Suprapubic skin (tissue), 4 donors: ENCODE measurements around the gene SLC2A10. TPM values are rescaled to one million over a fixed set of nuclear protein-coding genes. Genes with fewer than 3 reads are reported as not detected.

Source experiments
- DNase-seq, 2 donors: peaks; one replicate each; pipeline ENCODE4 v3.0.0-alpha.2; 2019; ENCODE audit warnings: low spot score in 2 of 2
- H3K27ac ChIP-seq: fragments of 200-600 bp; sonication (generic); one replicate; pipeline ENCODE4 v1.5.1; 2019
- H3K27me3 ChIP-seq: fragments of 200-600 bp; sonication (generic); one replicate; pipeline ENCODE4 v1.5.1; 2019
- H3K36me3 ChIP-seq: fragments of 200-600 bp; sonication (generic); one replicate; pipeline ENCODE4 v1.5.1; 2019
- H3K4me1 ChIP-seq: fragments of 200-600 bp; sonication (generic); one replicate; pipeline ENCODE4 v1.5.1; 2019
- H3K4me3 ChIP-seq: fragments of 200-600 bp; sonication (generic); one replicate; pipeline ENCODE4 v1.5.1; 2019; ENCODE audit warnings: mild to moderate bottlenecking
- H3K9me3 ChIP-seq: fragments of 200-600 bp; sonication (generic); one replicate; pipeline ENCODE4 v1.5.1; 2019
- CTCF ChIP-seq, 2 donors: fragments of 200-600 bp in 1 of 2; fragments of 450-650 bp in 1 of 2; sonication (generic) in 1 of 2; IDR thresholded peaks; one replicate each; pipeline ENCODE4 v1.5.1; 2016 to 2019; ENCODE audit warnings: antibody characterized with exemption in 2 of 2, mild to moderate bottlenecking in 1 of 2, moderate library complexity in 1 of 2
- EP300 ChIP-seq: sonication (generic); formaldehyde crosslinking; IDR thresholded peaks from one replicate; pipeline ENCODE4 v1.6.1; 2017; ENCODE audit warnings: antibody characterized with exemption
- POLR2A ChIP-seq, 2 donors: fragments of 450-650 bp; IDR thresholded peaks; one replicate each; pipeline ENCODE4 v1.6.1; 2017; ENCODE audit warnings: antibody characterized with exemption in 2 of 2, mild to moderate bottlenecking in 2 of 2, moderate library complexity in 2 of 2
- POLR2AphosphoS5 ChIP-seq, 3 donors: sonication (generic); formaldehyde crosslinking; IDR thresholded peaks; one replicate each; pipeline ENCODE4 v1.6.1; 2017; ENCODE audit warnings: antibody characterized with exemption in 3 of 3
- WGBS: methylation state at CpG from one replicate; pipeline ENCODE4 v1.1.5; 2018; 5-methylcytosine and 5-hydroxymethylcytosine counted together
- total RNA-seq, 4 donors: library from RNA; depleted of rRNA; stranded (reverse); fragments of >200 nt; gene quantifications; one replicate each; pipeline ENCODE4 v1.1.0, GENCODE V29; 2016

The SLC2A10 gene
- total RNA-seq, 4 donors from 2014 or later = 2.6 to 8.1 (median 5.5) TPM

- WGBS = 24% methylated on average over 8 of the region's 8 CpGs
- H3K4me3 ChIP-seq = peak overlapping the region; percentile 37
- TF ChIP-seq POLR2AphosphoS5 (IDR thresholded peaks at IDR 0.05) (no peak), POLR2A (IDR thresholded peaks at IDR 0.05) (no peak), EP300 (no peak), CTCF (IDR thresholded peaks at IDR 0.05) (no peak)
These were observed 25.8 kb upstream of the SLC2A10 start for GRCh38 chr20:46683668-46683938.

GRCh38 chr20:46683939-46684750 lies 25.3 kb upstream of the SLC2A10 start:
- peak overlapping the region; percentile 83 for H3K27ac ChIP-seq
- no peaks in the 10 kb centered on the region for H3K9me3 ChIP-seq
- DNase-seq = peak in 1 of 2 donors; percentile 72
- H3K36me3 ChIP-seq = peaks cover 10% of the 10 kb centered on the region
- no peaks in the 10 kb centered on the region for H3K27me3 ChIP-seq
- peak overlapping the region; percentile 37 for H3K4me3 ChIP-seq
- WGBS = 20% methylated on average over 23 of the region's 23 CpGs
- TF ChIP-seq EP300 = no peak
- H3K4me1 ChIP-seq = peaks cover 46% of the 10 kb centered on the region

More at GRCh38 chr20:46683668-46683938, 25.8 kb upstream of the SLC2A10 start:
- Histone ChIP-seq H3K4me1 (peaks cover 45% of the 10 kb centered on the region), H3K9me3 (no peaks in the 10 kb centered on the region), H3K27ac (peak overlapping the region; percentile 83), H3K36me3 (peaks cover 10% of the 10 kb centered on the region), H3K27me3 (no peaks in the 10 kb centered on the region)
- DNase-seq = no peak

- TF ChIP-seq EP300 = no peak
- TF ChIP-seq POLR2A (IDR thresholded peaks at IDR 0.05) = no peak
- TF ChIP-seq CTCF (IDR thresholded peaks at IDR 0.05) = no peak
- TF ChIP-seq POLR2AphosphoS5 (IDR thresholded peaks at IDR 0.05) = no peak
- no peaks in the 10 kb centered on the region for H3K9me3 ChIP-seq
- H3K4me1 ChIP-seq = peaks cover 34% of the 10 kb centered on the region
- 15% methylated on average over 20 of the region's 20 CpGs for WGBS
- H3K27me3 ChIP-seq = no peaks in the 10 kb centered on the region
- H3K36me3 ChIP-seq = peaks cover 3% of the 10 kb centered on the region
- no peak for DNase-seq
- peak overlapping the region; percentile 97 for H3K27ac ChIP-seq
- peak overlapping the region; percentile 83 for H3K4me3 ChIP-seq
These were observed 21.0 kb upstream of the SLC2A10 start for GRCh38 chr20:46688151-46689081.

- TF ChIP-seq EP300 (no peak), POLR2A (IDR thresholded peaks at IDR 0.05) (peak in 1 of 2 donors; percentile 91), POLR2AphosphoS5 (IDR thresholded peaks at IDR 0.05) (peak; percentile 38 to 72 (median 39)), CTCF (IDR thresholded peaks at IDR 0.05) (peak; percentile 31 to 58)
- Histone ChIP-seq H3K36me3 (peaks cover 3% of the 10 kb centered on the region), H3K9me3 (no peaks in the 10 kb centered on the region), H3K27ac (peak within 1 kb of the TSS; percentile 97), H3K27me3 (no peaks in the 10 kb centered on the region), H3K4me3 (peak within 1 kb of the TSS; percentile 83), H3K4me1 (peaks cover 26% of the 10 kb centered on the region)
- DNase-seq = peak; percentile 98 to 99
- WGBS = 2% methylated on average over 29 of the region's 71 CpGs
These were observed 20.2 kb upstream of the SLC2A10 start, which contains the start of gene TP53RK for GRCh38 chr20:46689082-46689753. TP53RK (minus strand) TSS chr20:46689444; CDS start chr20:46689414, 30 bp downstream.

GRCh38 chr20:46689754-46690085 lies 19.7 kb upstream of the SLC2A10 start:
- Histone ChIP-seq H3K4me3 (peak overlapping the region; percentile 83), H3K4me1 (peaks cover 25% of the 10 kb centered on the region), H3K27me3 (no peaks in the 10 kb centered on the region), H3K27ac (peak overlapping the region; percentile 97), H3K36me3 (peaks cover 3% of the 10 kb centered on the region), H3K9me3 (no peaks in the 10 kb centered on the region)
- DNase-seq = no peak
- under 1% methylated on average over 12 of the region's 12 CpGs for WGBS
- TF ChIP-seq POLR2A (IDR thresholded peaks at IDR 0.05) (peak in 1 of 2 donors; percentile 28), POLR2AphosphoS5 (IDR thresholded peaks at IDR 0.05) (no peak)
